ENCODE results near the gene PRH2. TPM values are rescaled to one million over a fixed set of nuclear protein-coding genes. Genes with fewer than 3 reads are reported as not detected.

PRH2 gene
- total and polyA plus RNA-seq, 2 of the 4 experiments (the other 2 are of a cell fraction), result 0.34 TPM; not detected in 1

DNA sequence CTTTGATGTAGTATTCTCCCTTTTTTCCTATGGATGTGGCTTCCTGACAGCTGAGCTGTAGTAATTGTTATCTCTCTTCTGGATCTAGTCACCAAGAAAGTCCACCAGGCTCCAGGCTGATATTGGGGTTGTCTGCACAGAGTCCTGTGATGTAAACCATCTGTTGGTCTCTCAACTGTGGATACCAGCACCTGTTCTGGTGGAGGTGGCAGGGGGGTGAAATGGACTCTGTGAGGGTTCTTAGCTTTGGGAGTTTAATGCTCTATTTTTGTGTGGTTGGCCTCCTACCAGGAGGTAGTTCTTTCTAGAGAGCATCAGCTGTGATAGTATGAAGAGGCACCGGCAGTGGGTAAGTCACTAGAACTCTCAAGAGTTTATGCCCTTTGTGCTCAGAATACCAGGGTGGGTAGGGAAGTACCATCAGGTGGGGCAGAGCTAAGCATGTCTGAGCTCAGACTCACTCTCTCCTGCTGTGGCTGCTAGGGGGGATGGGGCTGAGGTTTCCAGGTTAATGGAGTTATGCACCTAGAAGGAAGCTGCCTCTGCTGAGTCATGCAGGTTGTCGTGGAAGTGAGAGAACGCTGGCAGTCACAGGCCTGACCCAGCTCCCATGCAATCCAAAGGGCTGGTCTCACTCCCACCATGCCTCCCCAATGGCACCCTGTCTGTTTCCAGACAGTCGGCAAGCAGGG, 13.0 kb downstream of the PRH2 start:
- no peak overlapping the region for H2BK5ac ChIP-seq (ENCODE audit: low read depth, low read length, poor library complexity, severe bottlenecking)
- H2AFZ ChIP-seq (replicated peaks; ENCODE audit: low read length, poor library complexity), result no peak overlapping the region
- H3K18ac ChIP-seq (ENCODE audit: low read depth, low read length), result no peak overlapping the region
- H4K8ac ChIP-seq (ENCODE audit: low read depth in 2 of 2, low read length in 2 of 2), result no peak overlapping the region
- no peak overlapping the region for H3K23ac ChIP-seq (ENCODE audit: low read depth, low read length)
- BruUV-seq (replicated peaks), result no TSS peak
- H3K9me3 ChIP-seq (ENCODE audit: control insufficient read depth, insufficient read depth, low read length), result no peaks in the 10 kb centered on the region
- no peaks in the 10 kb centered on the region for H3K27me3 ChIP-seq (ENCODE audit: control insufficient read depth, insufficient read depth, low read length)
- no peak overlapping the region for H3K4ac ChIP-seq (ENCODE audit: low read depth, low read length)
- intact Hi-C loops (cut with micrococcal nuclease), result no loop called here
- H2BK15ac ChIP-seq (ENCODE audit: low read depth, low read length), result no peak overlapping the region
- TF ChIP-seq SMC3 (IDR thresholded peaks at IDR 0.05; ENCODE audit: low read depth, low read length), result no peak
- no peak for TF ChIP-seq RCOR1 (IDR thresholded peaks at IDR 0.05; ENCODE audit: insufficient replicate concordance, low read length)
- no peak for TF ChIP-seq NFE2L2 (IDR thresholded peaks at IDR 0.05; ENCODE audit: low read depth, low read length)
- no peak for TF ChIP-seq RFX5 (IDR thresholded peaks at IDR 0.05; ENCODE audit: low read depth, low read length)
- TF ChIP-seq, protein P1, sequence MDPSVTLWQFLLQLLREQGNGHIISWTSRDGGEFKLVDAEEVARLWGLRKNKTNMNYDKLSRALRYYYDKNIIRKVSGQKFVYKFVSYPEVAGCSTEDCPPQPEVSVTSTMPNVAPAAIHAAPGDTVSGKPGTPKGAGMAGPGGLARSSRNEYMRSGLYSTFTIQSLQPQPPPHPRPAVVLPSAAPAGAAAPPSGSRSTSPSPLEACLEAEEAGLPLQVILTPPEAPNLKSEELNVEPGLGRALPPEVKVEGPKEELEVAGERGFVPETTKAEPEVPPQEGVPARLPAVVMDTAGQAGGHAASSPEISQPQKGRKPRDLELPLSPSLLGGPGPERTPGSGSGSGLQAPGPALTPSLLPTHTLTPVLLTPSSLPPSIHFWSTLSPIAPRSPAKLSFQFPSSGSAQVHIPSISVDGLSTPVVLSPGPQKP (IDR thresholded peaks at IDR 0.05; ENCODE audit: borderline replicate concordance, low read depth, low read length), result no peak
- no peak for TF ChIP-seq MXI1 (IDR thresholded peaks at IDR 0.05; ENCODE audit: borderline replicate concordance, low read depth, low read length)
- TF ChIP-seq, protein P2, sequence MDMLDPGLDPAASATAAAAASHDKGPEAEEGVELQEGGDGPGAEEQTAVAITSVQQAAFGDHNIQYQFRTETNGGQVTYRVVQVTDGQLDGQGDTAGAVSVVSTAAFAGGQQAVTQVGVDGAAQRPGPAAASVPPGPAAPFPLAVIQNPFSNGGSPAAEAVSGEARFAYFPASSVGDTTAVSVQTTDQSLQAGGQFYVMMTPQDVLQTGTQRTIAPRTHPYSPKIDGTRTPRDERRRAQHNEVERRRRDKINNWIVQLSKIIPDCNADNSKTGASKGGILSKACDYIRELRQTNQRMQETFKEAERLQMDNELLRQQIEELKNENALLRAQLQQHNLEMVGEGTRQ (IDR thresholded peaks at IDR 0.05; ENCODE audit: low read depth, low read length), result no peak
- TF ChIP-seq FOS (IDR thresholded peaks at IDR 0.05; ENCODE audit: low read depth, low read length), result no peak
- TF ChIP-seq, protein P3, sequence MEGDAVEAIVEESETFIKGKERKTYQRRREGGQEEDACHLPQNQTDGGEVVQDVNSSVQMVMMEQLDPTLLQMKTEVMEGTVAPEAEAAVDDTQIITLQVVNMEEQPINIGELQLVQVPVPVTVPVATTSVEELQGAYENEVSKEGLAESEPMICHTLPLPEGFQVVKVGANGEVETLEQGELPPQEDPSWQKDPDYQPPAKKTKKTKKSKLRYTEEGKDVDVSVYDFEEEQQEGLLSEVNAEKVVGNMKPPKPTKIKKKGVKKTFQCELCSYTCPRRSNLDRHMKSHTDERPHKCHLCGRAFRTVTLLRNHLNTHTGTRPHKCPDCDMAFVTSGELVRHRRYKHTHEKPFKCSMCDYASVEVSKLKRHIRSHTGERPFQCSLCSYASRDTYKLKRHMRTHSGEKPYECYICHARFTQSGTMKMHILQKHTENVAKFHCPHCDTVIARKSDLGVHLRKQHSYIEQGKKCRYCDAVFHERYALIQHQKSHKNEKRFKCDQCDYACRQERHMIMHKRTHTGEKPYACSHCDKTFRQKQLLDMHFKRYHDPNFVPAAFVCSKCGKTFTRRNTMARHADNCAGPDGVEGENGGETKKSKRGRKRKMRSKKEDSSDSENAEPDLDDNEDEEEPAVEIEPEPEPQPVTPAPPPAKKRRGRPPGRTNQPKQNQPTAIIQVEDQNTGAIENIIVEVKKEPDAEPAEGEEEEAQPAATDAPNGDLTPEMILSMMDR (conservative IDR thresholded peaks at IDR 0.05; ENCODE audit: low read depth, low read length), result no peak
- TF ChIP-seq POLR2A (IDR thresholded peaks at IDR 0.05; ENCODE audit: low read depth, low read length), result no peak
- TF ChIP-seq CEBPB (IDR thresholded peaks at IDR 0.05; ENCODE audit: low read depth, low read length), result no peak
- TF ChIP-seq MAZ (IDR thresholded peaks at IDR 0.05; ENCODE audit: borderline replicate concordance, low read depth, low read length), result no peak
- no peak for TF ChIP-seq RAD21 (IDR thresholded peaks at IDR 0.05; ENCODE audit: low read length)
- ChIA-PET POLR2A (ENCODE audit: unreplicated experiment) (no interaction called here), CTCF (no interaction called here)
- dilution Hi-C loops (cut with HindIII; ENCODE audit: low sequenced_read_pairs, unreplicated experiment), result no loop called here
- no peak overlapping the region for H3K4me3 ChIP-seq (ENCODE audit: insufficient read depth, low read depth, low read length)
- H2BK120ac ChIP-seq (ENCODE audit: low read depth, low read length), result no peak overlapping the region
- no peaks in the 10 kb centered on the region for H3K36me3 ChIP-seq (ENCODE audit: control insufficient read depth, insufficient read depth, low read length)
- no peak overlapping the region for H3K14ac ChIP-seq (replicated peaks; ENCODE audit: low read depth, low read length)
- DNase-seq (no peak), ATAC-seq (ENCODE audit: low read depth) (no peak)
- no peaks in the 10 kb centered on the region for H4K20me1 ChIP-seq (ENCODE audit: insufficient read depth, low read length)
- in situ Hi-C loops (cut with MboI; ENCODE audit: low sequenced_read_pairs), result no loop called here
- no peak overlapping the region for H2AK5ac ChIP-seq (ENCODE audit: low read depth, low read length)
- H3K4me2 ChIP-seq (ENCODE audit: low read depth, low read length), result no peak overlapping the region
- H2BK20ac ChIP-seq (ENCODE audit: low read depth, low read length), result no peak overlapping the region
- WGBS, 2 experiments (ENCODE audit: extremely low coverage in 2 of 2, insufficient read length in 1 of 2), result no CpG with 5 or more reads among the region's 4 CpGs
- H3K9ac ChIP-seq (ENCODE audit: low read depth, low read length), result no peak overlapping the region
- no peaks in the 10 kb centered on the region; the same call in 1 of the 2 replicates for H3K9me1 ChIP-seq (ENCODE audit: insufficient read depth, low read length)
- H4K5ac ChIP-seq (ENCODE audit: low read depth, low read length), result no peak overlapping the region
- H3K79me1 ChIP-seq (ENCODE audit: low read depth in 1 of 2, low read length in 2 of 2), result no peaks in the 10 kb centered on the region; a peak in 1 of 4 replicates
- H2AK9ac ChIP-seq (replicated peaks; ENCODE audit: low read depth, low read length, poor library complexity), result no peak overlapping the region
- no peak overlapping the region for H4K91ac ChIP-seq (ENCODE audit: insufficient read depth, low read depth, low read length)
- H3K4me1 ChIP-seq (ENCODE audit: control insufficient read depth, insufficient read depth, low read length), result peaks cover 2% of the 10 kb centered on the region; the same call in 1 of the 2 replicates
- no peak overlapping the region for H3K56ac ChIP-seq (ENCODE audit: extremely low read depth, insufficient read depth, low read length)
- H3K27ac ChIP-seq (ENCODE audit: insufficient read depth, low read length), result no peak overlapping the region
